ENCODE data around the gene FGF1. TPM values are rescaled to one million over a fixed set of nuclear protein-coding genes. Genes with fewer than 3 reads are reported as not detected.

FGF1 gene
- total RNA-seq, 1 experiment from 2014 or later = 3.2 TPM

- no peak overlapping the region; the same call in 1 of the 2 replicates for H3K4ac ChIP-seq (ENCODE audit: low read depth, low read length)
- peaks cover 19% of the 10 kb centered on the region; the same call in 1 of the 2 replicates for H3K4me1 ChIP-seq (ENCODE audit: insufficient read depth, low read length)
- no peak overlapping the region for H2AFZ ChIP-seq (ENCODE audit: low read length)
- Mint-ChIP-seq H3K36me3 (ENCODE audit: insufficient read depth in 1 of 3, low read depth in 3 of 3) (peaks cover 0 to 6% (median 4%) of the 10 kb centered on the region in 3 experiments; a peak in 3 of 7 replicates), H3K27ac (peak overlapping the region; percentile 92 to 98 (median 97)), H3K27me3 (ENCODE audit: low read depth) (no peaks in the 10 kb centered on the region), H3K4me1 (peaks cover 53 to 59% of the 10 kb centered on the region in 2 experiments), H3K9me3 (no peaks in the 10 kb centered on the region; a peak in 1 of 5 replicates), H3K4me3 (peak overlapping the region; percentile 24 to 34; a peak in 3 of 5 replicates)
- H4K5ac ChIP-seq (ENCODE audit: insufficient read length, low read depth, low read length) = no peak overlapping the region
- no CpG with 5 or more reads among the region's 9 CpGs for WGBS (ENCODE audit: extremely low coverage, insufficient read length, low lambda C conversion rate)
- no peak overlapping the region for H2BK5ac ChIP-seq (ENCODE audit: insufficient read length, low read length)
- no peak overlapping the region for H2AK5ac ChIP-seq (ENCODE audit: insufficient read length, low read length)
- no peaks in the 10 kb centered on the region for H3K79me1 ChIP-seq (ENCODE audit: insufficient read depth, low read depth, low read length, poor library complexity, severe bottlenecking)
- H3K9me3 ChIP-seq (ENCODE audit: control insufficient read depth, low read depth, low read length) = no peaks in the 10 kb centered on the region
- no peak for TF ChIP-seq CTCF (conservative IDR thresholded peaks at IDR 0.05)
- no peak overlapping the region for H3K56ac ChIP-seq (ENCODE audit: insufficient read length, low read depth, low read length)
- H4K20me1 ChIP-seq (ENCODE audit: control insufficient read depth, insufficient read depth, insufficient read length) = no peaks in the 10 kb centered on the region
- no peak overlapping the region for H4K8ac ChIP-seq (replicated peaks; ENCODE audit: insufficient read length, low read depth, low read length)
- H3K23me2 ChIP-seq (ENCODE audit: insufficient read length, low read depth, low read length, poor library complexity, severe bottlenecking) = no peaks in the 10 kb centered on the region
- no peak overlapping the region for H3K4me2 ChIP-seq (ENCODE audit: insufficient read depth, insufficient read length, low read length)
- peak; percentile 51 for DNase-seq
- 0 out of 2 replicates have a peak overlapping the region, but pooled peaks have one; percentile 17 for H3K14ac ChIP-seq (ENCODE audit: insufficient read depth, low read length)
- H4K91ac ChIP-seq (ENCODE audit: insufficient read length, low read depth, low read length) = no peak overlapping the region
- H3T11ph ChIP-seq (ENCODE audit: low read length) = no peak overlapping the region
- no peak overlapping the region for H3K23ac ChIP-seq (ENCODE audit: insufficient read length, low read depth, low read length)
- H3K27me3 ChIP-seq (ENCODE audit: insufficient read depth, low read length) = no peaks in the 10 kb centered on the region
- no peak overlapping the region for H2BK120ac ChIP-seq (ENCODE audit: low read depth, low read length, poor library complexity, severe bottlenecking)
- peak overlapping the region; percentile 12 for H3K18ac ChIP-seq (ENCODE audit: insufficient read length, low read depth, low read length)
- no peaks in the 10 kb centered on the region for H3K79me2 ChIP-seq (ENCODE audit: insufficient read depth, low read length)
- no peak overlapping the region for H2BK15ac ChIP-seq (ENCODE audit: low read depth, low read length)
- H3K9ac ChIP-seq (ENCODE audit: extremely low read depth, insufficient read length, low read length) = no peak overlapping the region
- H2BK20ac ChIP-seq (ENCODE audit: low read depth, low read length, poor library complexity, severe bottlenecking) = no peak overlapping the region
- H3K27ac ChIP-seq (ENCODE audit: insufficient read length, low read depth, low read length) = peak overlapping the region; percentile 31
- H2BK12ac ChIP-seq (ENCODE audit: insufficient read length, low read depth, low read length) = no peak overlapping the region
Measured at GRCh38 chr5:142684508-142685041, 1.3 kb downstream of the FGF1 start.
